Gastrocnemius medialis (tissue), 4 donors: ENCODE data around the gene ACAD9.

ENCODE experiments used
- POLR2A ChIP-seq, 2 donors: fragments of 450-650 bp; IDR thresholded peaks; one replicate each; pipeline ENCODE4 v1.6.1; 2017; ENCODE audit warnings: antibody characterized with exemption in 2 of 2, mild to moderate bottlenecking in 2 of 2, moderate library complexity in 2 of 2
- TF ChIP-seq, protein P1 (sequence below), 5 experiments: fragments of 450-650 bp in 3 of 5; fragments of 200-600 bp in 2 of 5; sonication (generic) in 2 of 5; IDR thresholded peaks in 4 of 5; conservative IDR thresholded peaks in 1 of 5; 1 replicate in 4 of 5; 2 replicates in 1 of 5; pipeline ENCODE4 v1.5.1; 2016 to 2019; ENCODE audit warnings: antibody characterized with exemption in 5 of 5, mild to moderate bottlenecking in 3 of 5, moderate library complexity in 3 of 5

DNA sequence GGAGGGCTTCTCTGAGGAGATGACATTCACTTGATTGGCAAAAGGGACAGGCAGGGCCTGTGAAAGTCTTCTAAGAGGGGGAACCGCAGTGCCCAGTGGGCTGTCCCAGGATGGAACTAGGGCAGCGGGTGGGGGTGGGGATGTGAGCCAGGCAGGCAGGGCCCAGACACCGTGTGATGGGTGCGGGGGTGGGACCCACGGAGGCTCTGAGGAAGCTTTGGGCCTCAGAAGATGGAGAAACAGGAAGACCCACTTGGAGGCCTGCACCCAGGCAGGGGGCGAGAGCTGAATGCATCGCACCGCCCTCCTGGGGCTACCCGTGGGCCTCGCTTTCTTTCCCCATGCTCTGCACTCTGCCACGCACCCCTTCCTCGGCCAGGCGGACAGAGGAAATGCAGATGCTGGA lies 32.9 kb upstream of the ACAD9 start:
- TF ChIP-seq, protein P1, sequence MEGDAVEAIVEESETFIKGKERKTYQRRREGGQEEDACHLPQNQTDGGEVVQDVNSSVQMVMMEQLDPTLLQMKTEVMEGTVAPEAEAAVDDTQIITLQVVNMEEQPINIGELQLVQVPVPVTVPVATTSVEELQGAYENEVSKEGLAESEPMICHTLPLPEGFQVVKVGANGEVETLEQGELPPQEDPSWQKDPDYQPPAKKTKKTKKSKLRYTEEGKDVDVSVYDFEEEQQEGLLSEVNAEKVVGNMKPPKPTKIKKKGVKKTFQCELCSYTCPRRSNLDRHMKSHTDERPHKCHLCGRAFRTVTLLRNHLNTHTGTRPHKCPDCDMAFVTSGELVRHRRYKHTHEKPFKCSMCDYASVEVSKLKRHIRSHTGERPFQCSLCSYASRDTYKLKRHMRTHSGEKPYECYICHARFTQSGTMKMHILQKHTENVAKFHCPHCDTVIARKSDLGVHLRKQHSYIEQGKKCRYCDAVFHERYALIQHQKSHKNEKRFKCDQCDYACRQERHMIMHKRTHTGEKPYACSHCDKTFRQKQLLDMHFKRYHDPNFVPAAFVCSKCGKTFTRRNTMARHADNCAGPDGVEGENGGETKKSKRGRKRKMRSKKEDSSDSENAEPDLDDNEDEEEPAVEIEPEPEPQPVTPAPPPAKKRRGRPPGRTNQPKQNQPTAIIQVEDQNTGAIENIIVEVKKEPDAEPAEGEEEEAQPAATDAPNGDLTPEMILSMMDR (IDR thresholded peaks at IDR 0.05 in 4 of 5, conservative IDR thresholded peaks at IDR 0.05 in 1 of 5), result no peak
- TF ChIP-seq POLR2A (IDR thresholded peaks at IDR 0.05), result no peak
